ENCODE data around the gene AOC2.

- TF ChIP-seq POLR2A (IDR thresholded peaks at IDR 0.05), result no peak
- no peak for TF ChIP-seq CTCF (IDR thresholded peaks at IDR 0.05)
Measured at GRCh38 chr17:42882166-42882565, 37.8 kb downstream of the AOC2 start.
